RPMI8226 (cell line): ENCODE results near the gene MTNR1B.

Source experiments
- DNase-seq: peaks from one replicate; pipeline ENCODE4 v3.0.0-alpha.2; 2015

Gene MTNR1B

DNA sequence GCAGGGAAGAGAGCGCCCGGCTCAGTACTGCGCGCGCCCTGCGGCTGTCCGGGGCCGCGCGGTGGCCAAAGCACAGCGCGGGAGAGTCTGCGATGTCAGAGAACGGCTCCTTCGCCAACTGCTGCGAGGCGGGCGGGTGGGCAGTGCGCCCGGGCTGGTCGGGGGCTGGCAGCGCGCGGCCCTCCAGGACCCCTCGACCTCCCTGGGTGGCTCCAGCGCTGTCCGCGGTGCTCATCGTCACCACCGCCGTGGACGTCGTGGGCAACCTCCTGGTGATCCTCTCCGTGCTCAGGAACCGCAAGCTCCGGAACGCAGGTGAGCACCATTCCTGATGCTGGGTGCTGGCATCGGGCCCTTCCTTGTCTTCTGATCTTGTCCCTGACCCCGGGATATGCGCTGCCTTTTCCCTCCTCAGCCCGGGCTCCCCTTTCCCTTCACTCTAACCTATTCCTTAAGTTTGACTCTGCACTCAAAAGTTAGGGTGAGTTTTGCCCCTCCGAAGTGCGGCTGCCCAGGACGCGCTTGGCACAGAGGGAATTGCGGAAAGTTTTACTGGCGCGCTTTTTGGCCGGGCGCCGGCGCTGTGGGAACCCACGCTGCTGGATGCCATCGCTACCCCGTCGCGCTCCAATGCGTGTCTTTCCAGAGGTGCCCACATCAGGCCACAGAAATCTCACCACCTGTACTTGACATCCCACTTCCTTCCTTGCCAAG, at the start of gene MTNR1B:
TSS of gene MTNR1B (plus strand) at position 18 of the 714 bp plus-strand sequence. CDS start at position 93, 75 bp downstream.
- no peak for DNase-seq

GRCh38 chr11:92920331-92920730, 49.1 kb upstream of the MTNR1B start:
- DNase-seq = no peak

- DNase-seq = no peak
Measured at GRCh38 chr11:92922731-92923130, 46.7 kb upstream of the MTNR1B start.

GRCh38 chr11:92929246-92929645, 40.2 kb upstream of the MTNR1B start:
- DNase-seq = no peak

DNA sequence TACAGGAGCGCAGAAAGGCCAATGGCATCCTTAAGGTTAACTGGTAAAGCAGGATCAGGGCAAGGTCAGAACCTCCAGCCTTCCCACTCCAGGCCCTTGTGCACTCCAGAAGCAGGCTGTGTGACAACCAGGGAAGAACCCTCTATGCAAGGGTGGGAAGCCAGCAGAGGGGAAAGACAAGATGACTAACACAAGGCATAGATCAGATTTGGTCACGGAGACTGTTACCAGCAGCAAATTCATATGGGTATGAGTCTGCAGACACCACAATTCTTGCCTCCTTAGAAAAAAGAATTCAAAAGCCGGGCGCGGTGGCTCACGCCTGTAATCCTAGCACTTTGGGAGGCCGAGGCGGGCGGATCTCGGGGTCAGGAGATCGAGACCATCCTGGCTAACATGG, 39.8 kb upstream of the MTNR1B start:
- DNase-seq = no peak

DNA sequence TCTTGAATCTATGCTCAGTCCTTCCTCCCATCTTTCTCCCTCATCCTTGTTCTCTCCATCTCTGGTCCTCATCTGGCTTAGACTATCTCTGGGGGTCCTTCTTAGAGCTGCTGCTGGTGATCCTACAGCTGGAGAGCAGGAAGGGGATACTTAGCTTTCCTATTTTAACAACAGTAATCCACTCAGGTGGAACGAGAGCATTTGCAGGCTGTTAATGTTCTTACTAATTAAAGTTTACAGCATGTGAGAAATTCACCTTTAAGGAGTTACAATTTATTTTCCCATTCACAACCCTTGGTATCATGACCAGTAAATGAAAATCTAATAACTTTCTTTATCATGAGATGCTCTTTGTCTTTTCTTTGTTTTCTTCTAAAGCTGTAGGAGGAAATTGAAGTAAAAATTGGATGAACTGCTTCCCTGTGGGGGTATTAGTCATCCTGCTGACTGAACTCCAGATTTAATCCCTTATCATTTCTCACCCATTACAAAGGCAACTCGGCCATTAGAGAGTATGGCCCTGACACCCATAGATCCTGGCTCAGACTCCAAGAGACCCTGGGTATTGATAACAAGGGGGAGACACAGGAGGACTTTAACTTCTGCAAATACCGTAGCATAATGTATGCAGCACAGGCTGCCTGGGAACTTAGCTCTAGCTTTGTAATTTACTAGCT, 37.6 kb upstream of the MTNR1B start:
- no peak for DNase-seq

- no peak for DNase-seq
Measured at GRCh38 chr11:92939305-92939704, 30.1 kb upstream of the MTNR1B start.

- DNase-seq = peak; percentile 43
Measured at GRCh38 chr11:92941676-92942571, 27.5 kb upstream of the MTNR1B start.

- no peak for DNase-seq
Measured at GRCh38 chr11:92946707-92947106, 22.7 kb upstream of the MTNR1B start.

- DNase-seq = no peak
Measured at GRCh38 chr11:92948116-92948515, 21.3 kb upstream of the MTNR1B start.

DNA sequence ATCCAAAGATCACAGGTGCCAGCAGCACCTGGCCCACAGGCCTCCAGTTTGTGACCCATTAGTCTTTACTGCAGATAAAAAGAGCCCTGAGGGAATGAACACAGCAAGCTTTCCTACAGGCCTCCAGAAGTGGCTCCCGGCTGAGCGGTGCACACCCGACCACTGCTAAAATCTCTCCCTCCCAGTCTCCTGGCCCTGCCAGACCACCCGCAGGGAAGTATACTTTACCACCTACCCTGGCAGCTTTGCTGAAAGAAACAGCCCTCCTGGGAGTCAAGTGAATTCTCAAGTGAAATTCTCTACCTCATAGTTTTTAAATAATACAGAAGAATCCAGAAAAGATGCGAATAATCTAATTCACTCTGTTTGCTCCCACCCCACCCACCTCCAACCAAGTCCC, 15.4 kb upstream of the MTNR1B start:
- no peak for DNase-seq

GRCh38 chr11:92955860-92956259, 13.6 kb upstream of the MTNR1B start:
- DNase-seq = no peak

- no peak for DNase-seq
Measured at GRCh38 chr11:92960886-92961285, 8.6 kb upstream of the MTNR1B start.

DNA sequence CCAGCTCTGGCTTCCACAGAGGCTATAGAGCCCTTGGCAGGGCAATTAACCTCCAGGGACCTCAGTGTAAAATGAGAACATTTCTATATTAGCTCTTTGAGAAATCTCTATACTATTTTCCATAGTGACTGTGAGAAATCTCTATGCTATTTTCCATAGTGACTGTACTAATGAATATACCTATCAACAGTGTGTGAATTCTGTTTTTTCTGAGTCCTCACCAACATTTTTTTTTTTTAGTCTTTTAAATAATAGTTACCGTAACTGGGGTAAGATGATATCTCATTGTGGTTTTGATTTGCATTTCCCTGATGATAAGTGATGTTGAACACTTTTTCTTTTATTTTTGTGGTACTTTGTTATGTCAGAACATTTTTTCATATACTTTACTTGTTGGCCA, 7.0 kb upstream of the MTNR1B start:
- no peak for DNase-seq

DNA sequence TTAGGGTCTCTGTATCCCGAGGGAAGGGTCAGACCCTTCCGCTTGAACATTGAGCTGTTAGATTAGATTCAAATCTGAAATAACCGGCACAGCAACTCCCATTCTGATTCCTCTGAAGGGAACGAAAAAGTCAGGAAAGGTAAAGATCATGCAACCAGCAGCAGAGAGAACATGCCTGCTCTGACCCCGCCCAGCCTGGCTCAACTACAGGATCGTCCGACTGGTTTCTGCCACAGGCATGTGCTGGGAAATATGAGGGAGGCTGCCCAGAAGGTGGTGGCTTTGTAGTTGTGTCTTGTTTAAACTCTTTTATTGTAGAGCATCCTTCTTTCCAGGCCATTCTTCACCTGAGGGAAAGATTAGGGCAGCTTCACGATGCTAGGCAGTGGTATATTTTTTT, 5.0 kb upstream of the MTNR1B start:
- DNase-seq = no peak

DNA sequence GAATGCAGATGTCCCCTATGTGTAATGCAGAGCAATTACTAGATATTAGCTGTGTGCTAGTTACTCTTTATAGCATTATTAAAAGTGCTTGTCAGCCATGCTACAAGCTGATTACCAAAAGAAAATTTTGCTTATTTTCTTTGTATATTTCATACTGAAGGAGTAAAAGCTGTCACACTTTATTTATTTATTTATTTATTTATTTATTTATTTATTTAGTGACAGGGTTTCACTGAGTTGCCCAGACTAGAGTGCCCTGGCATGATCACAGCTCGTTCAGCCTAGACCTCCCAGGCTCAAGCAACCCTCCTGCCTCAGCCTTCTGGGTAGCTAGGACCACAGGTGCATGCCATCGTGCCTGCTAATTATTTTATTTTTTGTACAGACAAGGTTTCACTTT, 4.3 kb upstream of the MTNR1B start:
- DNase-seq = no peak

- DNase-seq = no peak
Measured at GRCh38 chr11:92967178-92967577, 2.3 kb upstream of the MTNR1B start.

DNA sequence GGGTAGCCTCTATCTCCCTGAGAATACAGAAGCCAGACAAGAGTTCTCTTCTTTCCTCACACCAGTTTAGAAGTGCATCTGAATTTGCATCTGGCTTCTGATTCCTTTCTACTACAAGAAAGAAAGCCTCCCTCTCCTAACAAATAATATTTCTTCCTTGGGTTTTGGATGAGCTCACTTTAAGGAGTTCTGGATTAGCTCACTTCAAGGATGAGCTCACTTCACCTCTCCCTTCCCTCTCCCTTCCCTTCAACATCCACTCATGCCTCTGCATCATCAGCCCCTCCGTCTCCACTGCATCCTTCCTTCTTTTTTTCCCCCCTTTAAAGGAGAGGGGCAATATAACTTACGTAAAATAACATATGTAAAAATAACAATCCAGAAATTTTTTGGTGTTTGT, 1.6 kb upstream of the MTNR1B start:
- DNase-seq = no peak

DNA sequence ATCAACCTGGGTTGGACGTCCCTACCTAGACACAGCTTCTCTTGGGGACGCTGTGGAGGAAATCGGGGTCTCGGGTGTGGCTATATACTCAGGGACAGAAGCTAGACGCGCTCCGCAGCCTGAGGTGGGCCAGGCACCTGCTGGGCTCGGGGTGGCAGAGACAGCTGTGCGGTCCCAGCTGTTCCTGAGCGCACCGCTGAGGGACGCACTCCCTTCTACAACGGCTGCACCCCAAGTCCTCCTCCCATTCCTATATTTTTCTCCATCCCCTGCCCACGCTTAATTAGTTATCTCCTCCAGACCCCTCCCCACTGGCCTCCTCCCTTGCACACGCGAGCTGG, 188 bp upstream of the MTNR1B start:
- no peak for DNase-seq

DNA sequence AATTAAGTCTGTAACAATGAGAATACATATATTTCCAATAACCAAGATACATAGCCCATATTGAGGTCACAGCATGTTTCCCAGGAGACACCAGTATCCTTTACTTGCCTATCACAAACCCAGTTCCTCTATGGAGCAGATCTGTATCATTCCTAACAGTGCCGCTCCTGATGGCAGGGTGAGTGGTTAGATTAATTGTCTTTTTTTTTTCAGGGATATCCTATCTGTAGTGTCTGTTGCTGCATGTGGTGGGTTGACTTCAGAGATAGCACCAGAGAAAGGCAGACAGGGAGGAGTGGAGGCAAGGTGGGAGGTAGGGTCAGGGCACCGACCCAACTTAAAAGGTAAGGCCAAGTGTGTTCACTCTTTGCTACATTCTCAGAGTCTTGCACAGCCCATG, 2.8 kb downstream of the MTNR1B start:
- no peak for DNase-seq

DNA sequence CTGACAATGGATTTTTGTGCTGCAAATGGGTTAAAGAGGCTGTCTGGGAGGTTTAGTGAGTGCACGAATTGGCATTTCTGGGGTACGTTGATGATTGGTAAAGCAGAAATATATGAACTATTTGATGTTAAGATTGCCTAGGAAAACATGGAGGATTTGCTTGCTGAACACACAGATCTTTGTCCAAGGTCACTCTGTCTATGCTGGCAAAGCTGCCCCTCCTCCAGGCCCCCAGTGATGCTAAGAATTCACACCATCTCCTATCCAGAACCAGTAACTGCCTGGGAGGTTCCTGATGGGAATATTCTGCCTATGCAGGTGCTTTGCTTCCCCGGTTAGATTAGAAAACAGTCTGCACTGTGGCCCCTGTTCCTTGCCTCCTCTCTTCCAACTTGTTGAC, 5.8 kb downstream of the MTNR1B start:
- DNase-seq = no peak

- no peak for DNase-seq
Measured at GRCh38 chr11:92976681-92977080, 7.2 kb downstream of the MTNR1B start.

- no peak for DNase-seq
Measured at GRCh38 chr11:92977401-92977800, 8.0 kb downstream of the MTNR1B start.
